Embryonic facial prominence (tissue), 1 donor: ENCODE data around the gene ENDOD1.
A peak's percentile ranks its signal among the peaks of the same experiment; 100 is the strongest.
"Not testable (repeated sequence)": the region's sequence is repeated elsewhere in the genome, so short reads cannot be mapped to it uniquely, and the experiment has no call there.

Experiments
- DNase-seq: peaks from one replicate; pipeline ENCODE4 v3.0.0-alpha.2; 2016; ENCODE audit errors: extremely low spot score

The ENDOD1 gene, protein sequence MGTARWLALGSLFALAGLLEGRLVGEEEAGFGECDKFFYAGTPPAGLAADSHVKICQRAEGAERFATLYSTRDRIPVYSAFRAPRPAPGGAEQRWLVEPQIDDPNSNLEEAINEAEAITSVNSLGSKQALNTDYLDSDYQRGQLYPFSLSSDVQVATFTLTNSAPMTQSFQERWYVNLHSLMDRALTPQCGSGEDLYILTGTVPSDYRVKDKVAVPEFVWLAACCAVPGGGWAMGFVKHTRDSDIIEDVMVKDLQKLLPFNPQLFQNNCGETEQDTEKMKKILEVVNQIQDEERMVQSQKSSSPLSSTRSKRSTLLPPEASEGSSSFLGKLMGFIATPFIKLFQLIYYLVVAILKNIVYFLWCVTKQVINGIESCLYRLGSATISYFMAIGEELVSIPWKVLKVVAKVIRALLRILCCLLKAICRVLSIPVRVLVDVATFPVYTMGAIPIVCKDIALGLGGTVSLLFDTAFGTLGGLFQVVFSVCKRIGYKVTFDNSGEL

DNA sequence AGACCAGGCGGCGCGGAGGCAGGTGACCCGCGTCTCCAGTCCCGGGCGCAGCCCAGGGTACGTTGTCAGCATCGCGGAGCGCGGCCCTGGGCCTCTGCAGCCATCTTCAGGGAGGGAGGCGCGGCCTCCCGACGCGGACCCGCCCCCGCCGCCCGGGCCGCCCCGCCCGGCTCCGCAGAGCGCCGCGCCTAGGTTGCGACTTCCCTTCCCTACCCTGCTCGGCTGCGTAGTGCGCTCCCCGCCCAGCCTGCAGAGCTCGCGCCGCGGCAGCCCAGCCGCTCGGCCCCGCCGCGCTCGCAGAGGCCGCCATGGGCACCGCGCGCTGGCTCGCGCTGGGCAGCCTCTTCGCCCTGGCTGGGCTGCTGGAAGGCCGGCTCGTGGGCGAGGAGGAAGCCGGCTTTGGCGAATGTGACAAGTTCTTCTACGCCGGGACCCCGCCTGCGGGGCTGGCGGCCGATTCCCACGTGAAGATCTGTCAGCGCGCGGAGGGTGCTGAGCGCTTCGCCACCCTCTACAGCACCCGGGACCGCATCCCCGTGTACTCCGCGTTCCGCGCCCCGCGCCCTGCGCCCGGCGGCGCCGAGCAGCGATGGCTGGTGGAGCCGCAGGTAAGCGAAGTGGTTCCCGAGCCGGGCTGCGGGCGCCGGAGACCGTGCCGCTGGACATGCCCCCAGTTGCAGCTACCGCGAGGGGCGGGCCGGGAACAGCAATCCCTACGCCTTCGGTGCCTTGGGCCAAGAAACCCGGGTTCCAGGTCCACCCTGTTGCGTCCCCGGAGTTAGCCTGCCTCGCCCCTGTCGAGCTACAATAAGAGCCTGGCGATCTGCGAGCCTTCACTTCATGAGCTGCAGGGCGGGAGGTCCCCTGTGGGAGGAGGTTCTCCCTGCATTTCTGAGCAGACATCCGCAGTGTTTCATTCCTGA lies at the start of gene ENDOD1:
TSS of gene ENDOD1 (plus strand) at position 227 of the 923 bp plus-strand sequence. CDS start at position 309, 82 bp downstream.
- DNase-seq = peak; percentile 81

DNA sequence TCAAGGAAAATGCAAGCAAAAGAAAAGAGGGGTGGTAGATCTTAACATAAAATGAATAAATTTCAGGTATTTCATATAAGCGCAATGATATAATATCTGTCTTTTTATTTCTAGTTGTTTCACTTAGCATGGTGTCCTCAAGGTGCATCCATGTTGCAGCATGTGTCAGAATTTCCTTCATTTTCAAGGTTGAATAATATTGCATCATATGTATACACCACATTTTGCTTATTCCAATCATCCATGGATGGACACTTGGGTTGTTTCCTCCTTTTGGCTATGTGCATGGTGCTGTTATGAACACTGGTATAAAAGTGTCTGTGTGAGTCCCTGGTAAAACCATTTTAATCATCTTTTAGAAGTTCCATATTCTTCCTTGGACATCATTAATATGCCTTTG lies 47.4 kb upstream of the ENDOD1 start:
- no peak for DNase-seq

DNA sequence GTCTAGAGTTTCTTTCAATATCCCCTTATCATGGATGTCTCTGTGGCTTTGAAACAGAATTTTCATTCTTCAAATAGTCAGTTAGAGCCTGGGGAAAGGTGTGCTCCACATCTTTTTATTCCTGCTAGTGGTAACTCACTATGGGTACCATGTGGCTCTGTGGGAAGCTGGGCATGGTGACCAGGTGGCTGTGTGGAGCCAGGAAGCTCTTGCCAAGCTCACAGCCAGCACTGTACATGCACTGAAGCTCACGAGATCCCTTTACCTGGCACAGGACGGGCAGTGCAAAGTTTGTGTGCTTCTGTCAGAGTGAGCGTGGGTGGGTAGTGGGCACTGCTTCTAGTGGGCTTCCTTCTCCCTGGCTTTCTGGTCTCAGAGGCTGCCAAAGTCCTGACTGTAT lies 46.7 kb upstream of the ENDOD1 start:
- DNase-seq = no peak

DNA sequence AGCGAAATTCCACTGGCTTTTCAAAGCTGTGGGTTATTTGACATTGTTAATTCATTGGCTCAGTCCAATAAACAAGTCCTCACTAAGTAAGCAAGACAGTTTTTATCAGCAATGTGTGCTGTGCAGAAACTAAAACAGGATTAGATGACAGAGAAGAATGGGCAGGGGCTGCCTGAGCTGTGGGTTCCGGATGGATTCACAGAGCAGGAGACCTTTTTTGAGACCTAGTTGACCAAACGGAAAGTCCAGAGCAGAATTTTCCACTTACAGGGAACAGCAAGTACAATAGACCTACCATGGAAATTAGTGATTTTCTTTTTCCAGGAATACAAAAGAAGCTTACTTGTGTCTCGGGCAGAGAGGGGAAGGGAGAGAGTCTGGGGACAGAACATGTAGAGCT lies 45.6 kb upstream of the ENDOD1 start:
- no peak for DNase-seq

DNA sequence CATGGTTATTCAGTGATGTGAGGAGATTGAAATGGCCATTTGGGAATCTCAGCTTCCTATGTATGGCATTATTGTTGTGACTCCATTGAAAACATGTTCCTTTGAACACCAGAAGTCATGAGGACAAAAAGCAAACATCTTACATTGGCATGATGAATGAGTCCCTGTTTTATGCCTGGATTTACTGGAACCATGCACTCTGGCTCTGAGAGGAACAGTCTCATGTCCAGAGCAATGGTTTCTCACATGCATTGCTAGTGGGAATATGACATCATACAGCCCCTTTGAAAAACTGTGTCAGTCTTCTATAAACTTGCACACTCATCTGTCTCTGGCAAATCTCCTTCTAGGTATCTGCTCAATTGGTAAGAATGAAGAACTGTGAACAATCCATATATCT lies 43.8 kb upstream of the ENDOD1 start:
- DNase-seq = no peak

DNA sequence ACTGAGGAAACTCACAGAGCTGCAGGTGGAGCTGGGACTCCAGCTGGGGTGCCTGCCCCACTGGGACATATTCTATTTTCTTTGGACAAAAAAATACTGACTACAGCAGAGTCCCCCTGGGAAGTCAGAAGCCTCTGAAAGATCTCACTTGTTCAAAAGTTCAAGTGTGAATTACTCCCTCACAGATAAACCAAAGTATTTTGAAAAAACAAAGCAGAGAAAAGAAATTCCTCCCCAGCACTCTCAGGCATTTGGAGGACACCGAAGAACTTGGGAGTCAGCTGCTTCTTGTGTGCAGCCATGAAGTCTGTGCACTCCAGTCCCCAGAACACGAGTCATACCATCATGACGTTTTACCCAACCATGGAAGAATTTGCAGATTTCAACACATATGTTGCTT lies 40.5 kb upstream of the ENDOD1 start, which contains the start of gene KDM4F:
TSS of gene KDM4F (plus strand) at position 301 of the 400 bp plus-strand sequence.
- not testable (repeated sequence) for DNase-seq

DNA sequence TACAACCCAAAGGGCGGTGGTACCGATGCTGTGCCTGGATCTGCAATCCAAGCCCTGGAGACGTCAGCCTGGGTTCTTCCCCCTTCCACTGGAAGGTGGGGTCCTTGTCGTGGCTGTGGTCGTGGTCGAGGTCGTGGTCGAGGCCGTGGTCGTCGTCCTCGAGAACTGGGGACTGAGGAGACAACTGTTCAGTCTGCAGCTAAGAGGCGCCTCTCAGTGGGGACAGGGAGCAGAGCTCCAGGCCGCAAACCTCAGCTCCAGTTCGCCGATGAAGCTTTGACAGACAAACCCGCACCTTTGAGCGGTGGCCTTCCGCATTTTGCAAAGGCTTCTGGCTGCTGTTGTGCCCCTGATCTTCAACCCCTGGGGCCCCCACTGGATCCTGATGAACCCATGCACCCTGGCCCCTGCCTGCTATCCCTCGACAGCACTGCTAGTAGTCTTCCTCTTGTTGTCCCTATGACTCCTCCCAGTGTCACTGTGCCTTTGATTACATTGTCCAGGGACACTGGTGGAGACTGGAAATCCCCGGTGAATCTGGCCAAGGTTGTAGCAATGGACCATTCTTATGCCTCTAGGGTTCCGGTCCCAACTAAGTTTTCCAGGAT lies 38.9 kb upstream of the ENDOD1 start:
- DNase-seq = no peak

DNA sequence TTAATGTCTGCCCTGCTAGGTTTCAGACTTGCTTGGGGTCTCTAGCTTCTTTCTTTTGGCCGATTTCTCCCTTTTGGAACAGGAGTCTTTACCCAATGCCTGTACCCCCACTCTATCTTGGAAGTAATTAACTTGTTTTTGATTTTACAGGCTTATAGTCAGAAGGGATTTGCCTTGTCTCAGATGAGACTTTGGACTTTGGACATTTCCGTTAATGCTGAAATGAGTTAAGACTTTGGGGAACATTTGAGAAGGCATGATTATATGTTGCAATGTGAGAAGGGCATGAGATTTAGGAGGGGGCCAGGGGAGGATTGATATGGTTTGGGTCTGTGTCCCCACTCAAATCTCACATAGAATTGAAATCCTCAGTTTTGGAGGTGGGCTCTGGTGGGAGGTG lies 35.3 kb upstream of the ENDOD1 start:
- DNase-seq = no peak

DNA sequence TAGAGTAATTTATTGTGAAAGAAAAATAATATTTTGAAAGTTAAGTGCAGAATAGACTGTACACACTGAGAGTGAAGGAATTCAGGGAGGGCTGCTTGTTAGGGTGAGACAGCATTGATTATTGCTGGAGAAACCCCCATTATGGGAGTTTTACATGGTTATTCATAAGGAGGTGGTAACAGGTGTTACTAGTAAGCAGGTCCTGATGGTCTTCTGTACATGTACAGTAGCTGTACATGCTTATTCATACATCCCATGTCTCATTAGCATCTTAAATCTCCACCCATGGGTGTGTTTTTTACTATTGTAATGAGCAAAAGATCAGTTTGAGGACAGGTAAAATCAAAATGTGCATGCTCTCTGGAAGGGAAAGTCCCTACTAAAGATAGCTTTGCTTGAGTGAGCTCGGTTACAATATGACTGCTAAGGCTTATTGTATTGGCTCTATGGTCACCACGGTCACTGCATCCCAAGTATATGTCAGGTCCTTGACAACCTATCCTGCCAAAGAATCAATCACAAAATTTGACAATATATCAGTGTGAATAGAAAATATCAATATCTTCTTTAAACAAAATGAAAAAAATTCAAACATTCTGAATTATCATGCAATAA lies 34.3 kb upstream of the ENDOD1 start:
- DNase-seq = no peak

DNA sequence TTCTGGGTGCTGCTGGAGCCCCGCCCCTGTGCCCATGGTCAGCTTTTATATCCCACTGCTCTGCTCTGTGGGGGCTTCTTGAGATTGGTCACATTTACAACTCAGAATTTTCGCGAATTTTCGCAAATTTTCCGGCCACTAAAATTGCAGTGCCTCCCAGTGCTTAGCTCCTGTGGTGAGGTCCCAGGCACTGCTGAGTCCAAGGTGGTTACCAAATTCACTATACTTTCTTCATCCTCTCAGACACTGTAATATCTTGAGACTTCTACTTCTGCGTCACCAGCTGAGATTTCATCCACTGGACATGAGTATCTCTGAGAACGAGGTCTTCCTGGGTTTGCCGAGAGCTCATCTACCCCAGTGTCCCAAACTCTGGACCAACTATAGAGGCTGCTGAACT lies 31.7 kb upstream of the ENDOD1 start:
- no peak for DNase-seq

DNA sequence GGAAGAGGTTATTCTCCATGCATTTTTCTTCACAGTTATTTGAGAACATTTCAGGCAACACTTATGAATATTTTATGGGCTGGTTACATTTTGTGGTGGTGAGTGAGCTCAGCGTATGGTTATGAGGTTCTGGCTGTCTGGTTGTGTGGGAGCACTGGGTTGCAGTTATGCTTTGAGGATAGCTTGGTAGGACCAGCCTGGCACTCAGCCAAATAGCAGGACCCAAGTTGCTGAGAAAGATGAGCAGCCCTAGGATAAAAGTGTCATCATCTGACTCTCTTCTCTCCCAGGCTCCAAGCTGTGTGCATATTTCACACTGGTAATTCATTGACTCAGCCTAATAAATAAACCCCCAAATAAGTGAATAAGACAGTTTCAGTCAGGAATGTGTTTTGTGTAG lies 31.0 kb upstream of the ENDOD1 start:
- DNase-seq = no peak

DNA sequence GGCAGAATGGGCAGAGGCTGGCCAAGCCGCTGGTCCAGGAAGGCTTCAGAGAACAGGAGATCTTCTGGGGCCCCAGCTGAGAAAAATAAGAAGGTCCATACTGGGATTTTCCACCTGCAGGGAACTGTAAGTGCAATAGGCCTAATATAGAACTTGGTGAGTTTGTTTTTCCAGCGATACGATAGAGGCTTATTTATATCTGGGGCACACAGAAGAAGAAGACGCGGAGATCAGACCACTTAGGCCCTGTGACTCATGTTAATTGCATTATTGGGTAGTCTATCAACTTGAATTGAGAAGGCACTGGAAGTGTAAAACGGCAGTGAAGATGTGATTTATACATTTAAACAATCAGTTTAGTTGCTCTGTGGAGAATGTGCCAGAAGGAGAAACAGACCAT lies 30.6 kb upstream of the ENDOD1 start:
- DNase-seq = no peak

DNA sequence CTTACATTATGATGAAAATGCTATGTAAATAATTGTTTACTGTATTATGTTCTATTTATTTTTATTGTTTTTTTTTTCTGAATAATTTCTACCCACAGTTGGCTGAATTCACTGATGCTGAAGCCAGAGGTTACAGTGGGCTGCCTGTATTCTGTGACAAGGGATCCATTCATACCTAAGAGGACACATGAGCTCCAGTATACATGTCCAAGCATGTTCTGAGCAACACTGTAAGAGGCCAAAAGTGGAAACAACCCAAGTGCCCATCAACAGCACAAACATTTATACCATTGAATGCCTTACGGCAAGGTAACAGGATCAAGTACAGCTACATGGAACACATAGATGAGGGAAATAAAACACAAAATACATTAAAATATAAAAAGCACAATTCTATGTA lies 24.3 kb upstream of the ENDOD1 start:
- DNase-seq = no peak

DNA sequence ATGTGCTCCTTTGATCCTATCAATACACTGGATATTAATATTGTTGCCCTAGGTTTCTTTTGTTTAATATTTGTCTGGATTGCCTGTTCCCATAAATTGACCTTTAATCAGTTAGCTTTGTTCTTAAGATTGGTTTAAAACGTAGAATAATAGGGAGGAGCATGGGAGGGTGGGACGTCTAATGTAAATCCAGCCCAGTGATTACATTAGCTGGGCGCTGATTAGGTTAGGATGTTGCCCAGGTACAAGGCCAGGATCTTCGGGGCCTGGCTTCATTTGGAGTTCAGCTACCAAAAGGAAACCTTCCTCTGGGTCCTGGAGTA lies 23.0 kb upstream of the ENDOD1 start, which contains the start of gene SRSF8:
TSS of gene SRSF8 (plus strand) at position 204 of the 323 bp plus-strand sequence. CDS start 308 bp downstream, outside the sequence.
- no peak for DNase-seq

DNA sequence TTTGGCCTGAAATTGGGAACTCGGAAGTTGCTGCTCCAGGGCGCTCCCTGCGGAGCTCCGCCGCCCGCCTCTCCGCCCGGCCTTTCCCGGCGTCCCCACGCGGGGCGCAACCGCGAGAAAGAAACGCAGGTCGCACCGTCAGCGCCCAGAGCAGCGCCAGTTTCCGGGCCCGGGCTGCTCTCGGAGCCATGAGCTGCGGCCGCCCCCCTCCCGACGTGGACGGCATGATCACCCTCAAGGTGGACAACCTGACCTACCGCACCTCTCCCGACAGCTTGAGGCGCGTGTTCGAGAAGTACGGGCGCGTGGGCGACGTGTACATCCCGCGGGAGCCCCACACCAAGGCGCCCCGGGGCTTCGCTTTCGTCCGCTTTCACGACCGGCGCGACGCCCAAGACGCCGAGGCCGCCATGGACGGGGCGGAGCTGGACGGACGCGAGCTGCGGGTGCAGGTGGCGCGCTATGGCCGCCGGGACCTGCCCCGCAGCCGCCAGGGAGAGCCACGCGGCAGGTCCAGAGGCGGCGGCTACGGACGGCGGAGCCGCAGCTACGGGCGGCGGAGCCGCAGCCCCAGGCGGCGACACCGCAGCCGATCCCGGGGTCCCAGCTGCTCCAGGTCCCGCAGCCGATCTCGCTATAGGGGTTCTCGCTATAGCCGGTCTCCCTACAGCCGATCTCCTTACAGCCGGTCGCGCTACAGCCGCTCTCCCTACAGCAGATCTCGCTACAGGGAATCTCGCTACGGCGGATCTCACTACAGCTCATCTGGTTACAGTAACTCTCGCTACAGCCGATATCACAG lies 22.4 kb upstream of the ENDOD1 start:
- DNase-seq = peak; percentile 59

DNA sequence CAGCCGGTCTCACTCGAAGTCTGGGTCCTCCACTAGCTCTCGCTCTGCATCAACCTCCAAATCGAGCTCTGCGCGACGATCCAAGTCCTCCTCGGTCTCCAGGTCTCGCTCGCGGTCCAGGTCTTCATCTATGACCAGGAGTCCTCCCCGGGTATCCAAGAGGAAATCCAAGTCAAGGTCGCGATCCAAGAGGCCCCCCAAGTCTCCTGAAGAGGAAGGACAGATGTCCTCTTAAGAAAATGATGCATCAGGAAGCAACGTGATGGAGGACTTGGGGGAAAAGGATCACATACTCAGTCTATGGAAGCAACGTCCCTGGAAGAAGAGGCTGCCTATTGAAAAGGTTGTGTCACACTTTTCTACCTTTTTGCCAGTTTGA lies 21.8 kb upstream of the ENDOD1 start:
- no peak for DNase-seq

DNA sequence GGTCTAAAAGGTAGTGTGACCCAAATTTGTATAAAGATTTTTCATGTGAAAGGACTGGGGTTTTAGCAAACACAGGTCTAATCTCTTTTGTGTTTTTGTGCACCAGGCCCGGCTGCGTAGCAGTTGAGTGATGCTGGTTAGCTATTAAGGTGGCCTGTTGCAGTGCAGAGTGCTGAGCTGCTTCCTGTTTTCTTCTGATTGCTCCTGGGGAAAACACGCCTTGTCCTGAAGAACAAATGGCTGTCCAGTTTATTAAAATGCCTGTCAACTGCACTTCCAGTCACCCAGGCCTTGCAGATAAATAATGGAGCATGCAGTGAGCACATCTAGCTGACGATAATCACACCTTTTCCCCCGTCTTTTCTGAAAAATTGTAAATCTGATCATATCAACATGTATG lies 21.1 kb upstream of the ENDOD1 start:
- DNase-seq = peak; percentile 54

DNA sequence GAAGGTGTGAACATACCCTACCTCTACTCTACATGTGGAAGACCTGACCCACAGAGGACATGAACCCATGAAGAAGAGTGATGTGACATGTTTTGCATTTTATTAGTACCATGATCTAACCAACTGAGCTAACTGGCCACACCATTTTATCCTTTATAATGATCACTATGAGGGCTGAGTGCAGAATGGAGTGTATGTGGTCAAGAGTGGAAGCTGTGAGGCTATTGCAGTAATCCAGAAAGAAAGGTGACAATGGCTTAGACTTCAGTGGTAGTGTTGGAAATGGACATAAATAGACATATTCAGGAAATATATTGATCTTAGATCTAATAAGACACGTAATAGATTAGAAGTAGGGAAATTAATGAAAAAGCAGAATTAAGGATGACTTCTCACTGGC lies 19.2 kb upstream of the ENDOD1 start:
- peak; percentile 51 for DNase-seq

DNA sequence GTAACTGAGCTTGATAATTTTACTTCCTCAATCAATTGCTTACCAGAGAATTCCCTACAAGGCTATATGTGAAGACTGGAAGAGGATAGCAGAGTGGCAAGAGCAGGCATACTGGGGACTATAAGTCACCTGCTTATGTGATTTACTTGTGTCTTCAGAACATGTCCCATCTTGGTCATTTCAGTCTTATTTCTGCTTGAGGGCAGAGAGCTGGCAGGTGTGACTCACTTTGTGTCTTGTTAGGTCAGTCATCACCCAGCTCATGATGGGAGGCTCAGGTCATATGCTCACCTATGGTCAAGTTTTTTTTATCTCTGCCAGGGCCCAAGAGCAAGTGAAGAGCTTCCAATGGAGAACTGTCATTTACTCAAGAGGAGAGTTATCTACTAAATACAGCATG lies 16.7 kb upstream of the ENDOD1 start:
- no peak for DNase-seq

DNA sequence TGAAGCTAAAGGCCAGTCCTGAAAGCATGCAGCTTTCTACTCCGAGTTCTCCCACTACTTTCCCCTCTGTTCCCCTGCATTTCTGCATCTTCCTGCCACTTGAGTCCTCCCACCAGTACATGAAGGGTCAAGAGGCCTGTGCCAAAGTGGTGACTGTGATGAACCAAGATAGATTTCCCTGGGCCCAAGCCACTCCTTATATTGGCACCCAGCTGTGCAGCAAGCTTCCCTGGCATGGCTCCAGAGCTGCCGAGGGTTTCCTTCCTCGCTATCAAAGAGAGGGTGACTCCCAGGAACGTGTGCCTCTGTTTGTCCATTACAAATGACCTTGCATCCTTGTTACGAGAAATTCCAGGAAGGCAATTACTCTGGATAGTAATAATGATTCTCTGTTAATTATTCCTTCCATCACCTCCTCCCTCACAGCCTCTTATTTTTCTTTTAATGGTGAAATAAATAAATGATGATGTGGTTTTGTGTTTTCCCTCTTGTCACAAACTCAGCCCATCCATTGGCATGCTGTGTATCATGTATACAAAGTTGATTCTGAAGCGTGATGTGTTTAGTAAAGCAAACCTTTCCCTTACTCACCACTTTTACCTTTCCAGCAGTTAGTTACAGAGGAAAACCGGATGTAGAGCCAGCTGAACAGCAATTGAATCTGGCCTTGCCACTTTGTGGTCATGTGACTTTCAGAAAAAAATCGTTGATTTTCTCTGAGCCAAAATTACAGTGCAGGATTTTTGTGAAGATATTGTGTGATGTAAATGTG lies 14.7 kb upstream of the ENDOD1 start:
- DNase-seq = no peak
